ENCODE measurements around the gene EPHB2. TPM values are rescaled to one million over a fixed set of nuclear protein-coding genes. Genes with fewer than 3 reads are reported as not detected.

Gene EPHB2
- total and polyA plus RNA-seq, 2 of the 8 experiments (the other 6 are each of a cell fraction or from before 2014, with no cell fraction given) = 15.8 to 17.2 TPM

- no peak overlapping the region for H2AK5ac ChIP-seq (ENCODE audit: low read depth, low read length)
- no peak overlapping the region for H2BK5ac ChIP-seq (ENCODE audit: low read depth, low read length)
- no peaks in the 10 kb centered on the region for H3K9me3 ChIP-seq (ENCODE audit: insufficient read depth in 2 of 2, low read depth in 1 of 2, low read length in 1 of 2)
- no peak overlapping the region for H2BK12ac ChIP-seq (ENCODE audit: low read depth, low read length)
- H3K56ac ChIP-seq (replicated peaks; ENCODE audit: insufficient read length, low read depth, low read length) = no peak overlapping the region
- H3K79me1 ChIP-seq (ENCODE audit: low read depth, low read length) = 0 out of 2 replicates have a peak, but pooled peaks cover 2% of the 10 kb centered on the region
- no peak overlapping the region for H3K27ac ChIP-seq (ENCODE audit: low read depth, low read length)
- no peak overlapping the region for H4K91ac ChIP-seq (replicated peaks; ENCODE audit: insufficient read length, low read length)
- H3K14ac ChIP-seq (ENCODE audit: insufficient read length) = no peak overlapping the region
- no peak for FAIRE-seq
- ChIA-PET POLR2A (ENCODE audit: partially characterized antibody) (no interaction called here), CTCF (ENCODE audit: partially characterized antibody) (interaction anchor here (1.0 to 2.2 kb wide), 2 partner anchors 203 to 233 kb away, joined by 3 to 10 read pairs; no protein-coding TSS in a partner anchor)
- no peaks in the 10 kb centered on the region; the same call in 1 of the 2 replicates for H3K23me2 ChIP-seq (ENCODE audit: low read depth, low read length)
- no peak overlapping the region for H3K18ac ChIP-seq (ENCODE audit: extremely low read depth, low read length)
- H2BK120ac ChIP-seq (replicated peaks; ENCODE audit: low read depth, low read length) = no peak overlapping the region
- no peak overlapping the region for H2BK20ac ChIP-seq (ENCODE audit: low read length)
- H3K23ac ChIP-seq (ENCODE audit: insufficient read length) = no peak overlapping the region
- H3K27me3 ChIP-seq (replicated peaks in 1 of 4; ENCODE audit: control insufficient read depth in 3 of 4, extremely low read depth in 1 of 4, insufficient read depth in 3 of 4, low read length in 3 of 4) = no peaks in the 10 kb centered on the region
- no peak overlapping the region for H2AFZ ChIP-seq (ENCODE audit: low read length)
- 80% methylated on average over 3 of the region's 3 CpGs; no CpG with 5 or more reads in 1 of the 2 experiments for WGBS, 2 experiments (ENCODE audit: extremely low coverage in 1 of 2, insufficient coverage in 1 of 2, insufficient read length in 1 of 2, insufficient replicate concordance in 2 of 2, low coverage in 1 of 2, low lambda C conversion rate in 2 of 2, missing lambda C conversion rate in 1 of 2)
- H3K4me1 ChIP-seq (replicated peaks in 1 of 4; ENCODE audit: control insufficient read depth in 3 of 4, insufficient read depth in 4 of 4, low read length in 3 of 4) = no peaks in the 10 kb centered on the region
- no peak overlapping the region for H2BK15ac ChIP-seq (ENCODE audit: low read length)
- H3K4me2 ChIP-seq (ENCODE audit: insufficient read depth in 1 of 2, low read depth in 2 of 2, low read length in 2 of 2) = no peak overlapping the region
- H3K79me2 ChIP-seq (ENCODE audit: control insufficient read depth in 1 of 2, insufficient read depth in 2 of 2, low read length in 2 of 2) = no peaks in the 10 kb centered on the region
- no peak overlapping the region for H3K4me3 ChIP-seq (ENCODE audit: extremely low read depth in 1 of 4, insufficient read depth in 2 of 4, low read depth in 3 of 4, low read length in 4 of 4)
- H4K8ac ChIP-seq (ENCODE audit: extremely low read depth, insufficient read depth, low read length) = no peak overlapping the region
- H3K9ac ChIP-seq (replicated peaks in 1 of 4; ENCODE audit: extremely low read depth in 1 of 4, low read depth in 3 of 4, low read length in 3 of 4) = no peak overlapping the region
- H4K20me1 ChIP-seq (replicated peaks in 1 of 2; ENCODE audit: control insufficient read depth in 1 of 2, insufficient read depth in 2 of 2, low read length in 2 of 2) = peaks cover 2 to 3% of the 10 kb centered on the region in 2 experiments
- DNase-seq (ENCODE audit: low read depth in 1 of 2, low spot score in 2 of 2) = no peak
- H4K5ac ChIP-seq (ENCODE audit: insufficient read length, low read depth, low read length) = no peak overlapping the region
- H3K36me3 ChIP-seq (ENCODE audit: control insufficient read depth in 2 of 4, insufficient read depth in 4 of 4, low read length in 3 of 4) = peaks cover 0 to 5% (median 0%) of the 10 kb centered on the region in 4 experiments; a peak in 1 of 8 replicates
- H3K4ac ChIP-seq (replicated peaks; ENCODE audit: insufficient read length, low read depth, low read length) = no peak overlapping the region
- TF ChIP-seq HDAC2 (IDR thresholded peaks at IDR 0.05; ENCODE audit: borderline replicate concordance in 1 of 2, low read depth in 2 of 2, low read length in 2 of 2) (no peak), TBP (IDR thresholded peaks at IDR 0.05; ENCODE audit: low read depth, low read length) (no peak), SIN3A (conservative IDR thresholded peaks at IDR 0.05 in 1 of 2, IDR thresholded peaks at IDR 0.05 in 1 of 2; ENCODE audit: low read depth in 1 of 2, low read length in 2 of 2) (no peak), TEAD4 (IDR thresholded peaks at IDR 0.05; ENCODE audit: low read depth, low read length) (no peak), EZH2 (IDR thresholded peaks at IDR 0.05; ENCODE audit: low read depth, low read length, severe bottlenecking) (no peak), E2F6 (IDR thresholded peaks at IDR 0.05) (no peak), BACH1 (IDR thresholded peaks at IDR 0.05; ENCODE audit: low read length) (no peak), SRF (IDR thresholded peaks at IDR 0.05; ENCODE audit: low read depth, low read length) (no peak), GTF2F1 (IDR thresholded peaks at IDR 0.05; ENCODE audit: borderline replicate concordance, low read depth, low read length) (no peak), TAF7 (optimal IDR thresholded peaks at IDR 0.05; ENCODE audit: borderline replicate concordance, low read depth, low read length) (no peak), BCL11A (IDR thresholded peaks at IDR 0.05; ENCODE audit: low read depth in 2 of 2, low read length in 2 of 2) (no peak), SP4 (IDR thresholded peaks at IDR 0.05; ENCODE audit: low read length) (no peak), JUND (IDR thresholded peaks at IDR 0.05; ENCODE audit: low read length) (no peak), SIRT6 (IDR thresholded peaks at IDR 0.05; ENCODE audit: low read length) (no peak)
These were observed 196.9 kb downstream of the EPHB2 start for GRCh38 chr1:22907528-22907927.
